Ascending aorta (tissue), 2 donors: Measurements from ENCODE around the gene PRELID3B. TPM values are rescaled to one million over a fixed set of nuclear protein-coding genes. Genes with fewer than 3 reads are reported as not detected.

ENCODE experiments used
- DNase-seq, 2 donors: peaks; one replicate each; pipeline ENCODE4 v3.0.0-alpha.2; 2019; ENCODE audit warnings: low spot score in 2 of 2
- H3K27ac ChIP-seq, 2 donors: fragments of 200-600 bp; sonication (generic); one replicate each; pipeline ENCODE4 v1.5.1; 2016 to 2017; ENCODE audit warnings: mild to moderate bottlenecking in 1 of 2
- H3K27me3 ChIP-seq: fragments of 200-600 bp; sonication (generic); one replicate; pipeline ENCODE4 v1.5.1; 2017
- H3K36me3 ChIP-seq, 2 donors: fragments of 200-600 bp; sonication (generic); one replicate each; pipeline ENCODE4 v1.5.1; 2016
- H3K4me1 ChIP-seq, 2 donors: fragments of 200-600 bp; sonication (generic); one replicate each; pipeline ENCODE4 v1.5.1; 2016 to 2017; ENCODE audit warnings: mild to moderate bottlenecking in 1 of 2
- H3K4me3 ChIP-seq, 2 donors: fragments of 200-600 bp; sonication (generic); one replicate each; pipeline ENCODE4 v1.5.1; 2016 to 2017; ENCODE audit warnings: mild to moderate bottlenecking in 1 of 2
- H3K9me3 ChIP-seq, 2 donors: fragments of 200-600 bp; sonication (generic); one replicate each; pipeline ENCODE4 v1.5.1; 2016
- intact Hi-C: fragments of 100-400 bp; cut with DNase I; formaldehyde crosslinking; loops from one replicate; pipeline ENCODE4 v1.15.1; 2023
- total RNA-seq: library from RNA; depleted of rRNA; stranded (reverse); fragments of >200 nt; gene quantifications from one replicate; pipeline ENCODE4 v1.1.0, GENCODE V29; 2016
- TF ChIP-seq, protein P1 (sequence below), 3 experiments: fragments of 200-600 bp in 2 of 3; fragments of 450-650 bp in 1 of 3; sonication (generic) in 2 of 3; IDR thresholded peaks; one replicate each; pipeline ENCODE4 v1.5.1; 2016 to 2019; ENCODE audit warnings: antibody characterized with exemption in 3 of 3, mild to moderate bottlenecking in 1 of 3, moderate library complexity in 1 of 3

The PRELID3B gene
- total RNA-seq, 1 donor from 2014 or later = 13.4 TPM

DNA sequence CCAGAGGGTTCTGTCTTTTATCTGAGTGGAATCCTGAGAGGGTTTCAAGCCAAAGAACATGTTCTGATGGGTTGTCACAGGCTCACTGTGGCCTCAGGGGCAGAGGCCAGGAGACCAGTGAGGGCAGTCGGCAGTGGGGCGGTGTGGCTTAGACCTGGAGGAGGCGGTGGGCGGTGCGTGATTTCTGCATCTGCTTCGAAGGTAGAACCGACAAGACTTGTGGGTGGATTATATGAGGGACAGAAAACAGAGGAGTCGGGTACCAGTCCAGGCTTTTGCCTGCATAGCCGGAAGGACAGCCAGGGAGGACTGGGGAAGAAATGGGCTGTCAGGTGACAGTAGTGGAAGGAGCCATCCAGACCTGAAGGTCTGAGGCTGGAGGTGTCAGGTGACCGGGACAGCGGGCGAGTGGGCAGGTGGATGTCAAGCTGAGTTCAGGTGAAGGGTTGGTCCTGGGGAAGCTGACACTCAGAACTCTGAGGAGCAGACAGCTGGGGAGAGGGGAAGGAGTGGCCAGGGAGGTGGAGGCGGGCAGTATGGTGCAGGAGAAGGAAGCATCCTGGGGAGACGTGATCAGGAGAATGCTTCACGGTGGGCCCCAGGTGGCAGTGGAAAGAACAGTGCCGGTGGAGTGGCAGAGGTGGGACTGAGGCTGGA, 38.6 kb downstream of the PRELID3B start:
- Histone ChIP-seq H3K4me3 (peak overlapping the region in 1 of 2 donors; percentile 73), H3K4me1 (peaks cover 11 to 27% of the 10 kb centered on the region in 2 donors), H3K27ac (peak overlapping the region; percentile 88), H3K36me3 (peaks cover 26 to 30% of the 10 kb centered on the region in 2 donors), H3K9me3 (no peaks in the 10 kb centered on the region), H3K27me3 (no peaks in the 10 kb centered on the region)
- TF ChIP-seq, protein P1, sequence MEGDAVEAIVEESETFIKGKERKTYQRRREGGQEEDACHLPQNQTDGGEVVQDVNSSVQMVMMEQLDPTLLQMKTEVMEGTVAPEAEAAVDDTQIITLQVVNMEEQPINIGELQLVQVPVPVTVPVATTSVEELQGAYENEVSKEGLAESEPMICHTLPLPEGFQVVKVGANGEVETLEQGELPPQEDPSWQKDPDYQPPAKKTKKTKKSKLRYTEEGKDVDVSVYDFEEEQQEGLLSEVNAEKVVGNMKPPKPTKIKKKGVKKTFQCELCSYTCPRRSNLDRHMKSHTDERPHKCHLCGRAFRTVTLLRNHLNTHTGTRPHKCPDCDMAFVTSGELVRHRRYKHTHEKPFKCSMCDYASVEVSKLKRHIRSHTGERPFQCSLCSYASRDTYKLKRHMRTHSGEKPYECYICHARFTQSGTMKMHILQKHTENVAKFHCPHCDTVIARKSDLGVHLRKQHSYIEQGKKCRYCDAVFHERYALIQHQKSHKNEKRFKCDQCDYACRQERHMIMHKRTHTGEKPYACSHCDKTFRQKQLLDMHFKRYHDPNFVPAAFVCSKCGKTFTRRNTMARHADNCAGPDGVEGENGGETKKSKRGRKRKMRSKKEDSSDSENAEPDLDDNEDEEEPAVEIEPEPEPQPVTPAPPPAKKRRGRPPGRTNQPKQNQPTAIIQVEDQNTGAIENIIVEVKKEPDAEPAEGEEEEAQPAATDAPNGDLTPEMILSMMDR (IDR thresholded peaks at IDR 0.05) = no peak
- peak in 1 of 2 donors; percentile 60 for DNase-seq
- intact Hi-C loops = no loop called here

DNA sequence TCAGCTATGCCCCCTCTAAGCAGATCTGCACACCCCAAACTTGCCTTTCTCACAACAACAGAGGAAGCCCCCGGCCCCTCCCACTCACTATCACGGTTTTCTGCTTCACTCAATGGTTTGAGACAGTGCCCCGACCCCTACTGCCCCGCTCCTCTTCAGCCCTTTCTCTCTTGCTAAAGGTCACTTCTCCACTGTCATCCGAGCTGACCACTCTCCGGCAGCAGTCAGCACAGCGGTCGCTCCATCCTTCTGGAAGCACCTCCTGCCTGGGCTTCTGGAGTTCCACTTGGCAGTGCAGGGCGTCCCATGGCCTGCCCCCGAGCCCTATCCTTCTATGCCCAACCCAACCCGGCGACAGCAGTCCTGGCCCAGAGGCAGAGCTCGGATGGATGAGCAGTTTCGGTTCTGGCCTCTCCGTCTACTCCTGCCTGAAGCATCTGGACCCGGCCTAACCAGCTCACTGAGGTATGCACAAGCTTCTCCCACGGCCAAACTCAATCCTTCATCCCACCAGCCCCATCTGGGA, 39.6 kb downstream of the PRELID3B start:
- Histone ChIP-seq H3K9me3 (no peaks in the 10 kb centered on the region), H3K27ac (peak overlapping the region in 1 of 2 donors; percentile 88), H3K4me3 (no peak overlapping the region), H3K27me3 (no peaks in the 10 kb centered on the region), H3K36me3 (peaks cover 35 to 40% of the 10 kb centered on the region in 2 donors), H3K4me1 (peaks cover 11 to 27% of the 10 kb centered on the region in 2 donors)
- TF ChIP-seq, protein P1 (IDR thresholded peaks at IDR 0.05) = no peak
- intact Hi-C loops = no loop called here
- no peak for DNase-seq

DNA sequence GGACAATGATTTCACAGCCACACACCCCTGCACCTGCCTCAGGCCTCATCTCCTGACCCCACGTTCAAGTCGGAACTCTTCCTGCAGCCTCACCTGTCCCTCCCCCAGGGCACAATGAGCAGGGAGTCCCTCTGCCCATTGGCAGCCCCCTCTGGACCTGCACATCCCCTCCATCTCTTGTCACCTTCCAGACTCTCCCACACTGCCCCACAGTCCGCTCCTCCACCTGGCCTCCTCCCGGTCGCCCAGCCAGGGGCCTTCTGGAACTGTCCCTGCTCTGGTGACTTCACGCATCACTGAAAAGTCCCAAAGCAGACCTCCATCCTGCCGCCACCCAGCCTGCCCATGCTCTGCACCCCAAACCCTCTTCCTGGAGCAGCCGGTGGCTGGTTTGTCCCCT, 40.2 kb downstream of the PRELID3B start:
- peaks cover 11 to 22% of the 10 kb centered on the region in 2 donors for H3K4me1 ChIP-seq
- intact Hi-C loops = no loop called here
- H3K27ac ChIP-seq = no peak overlapping the region
- no peaks in the 10 kb centered on the region for H3K27me3 ChIP-seq
- no peak for DNase-seq
- no peak overlapping the region for H3K4me3 ChIP-seq
- no peaks in the 10 kb centered on the region for H3K9me3 ChIP-seq
- TF ChIP-seq, protein P1 (IDR thresholded peaks at IDR 0.05) = no peak
- H3K36me3 ChIP-seq = peaks cover 41 to 45% of the 10 kb centered on the region in 2 donors

DNA sequence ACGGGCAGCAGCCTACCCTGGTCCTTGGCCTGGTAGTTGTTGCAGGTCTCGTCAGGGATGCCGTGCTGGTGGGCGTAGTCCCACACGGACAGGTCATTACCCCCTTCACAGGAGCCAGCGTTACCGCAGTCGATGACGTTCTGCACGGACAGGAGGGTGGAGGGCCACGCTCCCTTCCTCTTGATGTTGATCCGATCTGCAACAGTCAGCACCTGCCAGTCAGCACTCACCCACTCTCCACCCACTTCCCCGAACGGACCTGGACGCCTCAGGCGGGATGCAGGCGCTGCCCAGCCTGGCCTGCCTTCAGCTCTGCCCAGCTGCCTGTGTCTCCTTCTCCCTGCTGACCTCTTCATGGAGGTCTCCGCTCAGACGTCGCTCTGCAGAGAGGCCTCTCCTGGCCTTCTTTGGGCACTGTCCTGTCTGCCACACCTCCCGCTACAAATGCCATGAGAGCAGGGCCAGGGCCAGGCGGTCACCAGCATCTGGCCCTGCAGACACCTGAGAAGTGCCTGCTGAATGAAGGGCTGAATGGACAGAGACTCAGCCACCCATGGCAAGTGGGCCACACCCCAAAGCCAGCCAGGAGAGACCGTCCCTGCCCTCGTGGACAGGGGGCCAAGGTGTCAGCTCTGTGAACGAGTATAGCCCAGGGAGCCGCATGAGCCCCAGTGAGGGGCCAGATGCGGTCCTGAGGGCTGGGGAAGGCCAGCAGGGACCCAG, 41.0 kb downstream of the PRELID3B start:
- Histone ChIP-seq H3K9me3 (no peaks in the 10 kb centered on the region), H3K36me3 (peaks cover 47 to 53% of the 10 kb centered on the region in 2 donors), H3K4me3 (no peak overlapping the region), H3K4me1 (peaks cover 11 to 20% of the 10 kb centered on the region in 2 donors), H3K27ac (no peak overlapping the region), H3K27me3 (no peaks in the 10 kb centered on the region)
- DNase-seq = no peak
- intact Hi-C loops = no loop called here
- TF ChIP-seq, protein P1 (IDR thresholded peaks at IDR 0.05) = no peak

DNA sequence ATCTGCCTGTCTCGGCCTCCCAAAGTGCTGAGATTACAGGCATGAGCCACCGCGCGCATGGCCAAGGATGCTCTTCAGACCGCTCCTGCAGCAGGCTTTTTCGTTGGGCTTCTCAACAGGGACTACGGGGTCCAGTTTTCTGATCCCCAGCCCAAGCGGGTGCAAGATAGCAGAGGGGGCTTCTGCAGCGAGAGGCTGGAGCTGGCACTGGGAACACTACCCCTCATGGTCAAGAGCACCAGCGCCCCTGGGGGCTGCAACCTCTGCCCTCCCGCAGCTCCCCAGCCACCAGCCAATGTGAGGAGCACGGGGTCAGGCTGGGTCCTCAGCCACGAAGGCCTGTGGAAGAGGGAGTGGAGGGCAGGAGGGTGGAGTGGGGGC, 41.5 kb downstream of the PRELID3B start:
- Histone ChIP-seq H3K4me3 (no peak overlapping the region), H3K9me3 (no peaks in the 10 kb centered on the region), H3K4me1 (peaks cover 9 to 15% of the 10 kb centered on the region in 2 donors), H3K36me3 (peaks cover 53 to 59% of the 10 kb centered on the region in 2 donors), H3K27ac (no peak overlapping the region), H3K27me3 (no peaks in the 10 kb centered on the region)
- TF ChIP-seq, protein P1 (IDR thresholded peaks at IDR 0.05) = no peak
- intact Hi-C loops = no loop called here
- DNase-seq = no peak
